Measurements from ENCODE around the gene HTR3A.

Gene HTR3A

DNA sequence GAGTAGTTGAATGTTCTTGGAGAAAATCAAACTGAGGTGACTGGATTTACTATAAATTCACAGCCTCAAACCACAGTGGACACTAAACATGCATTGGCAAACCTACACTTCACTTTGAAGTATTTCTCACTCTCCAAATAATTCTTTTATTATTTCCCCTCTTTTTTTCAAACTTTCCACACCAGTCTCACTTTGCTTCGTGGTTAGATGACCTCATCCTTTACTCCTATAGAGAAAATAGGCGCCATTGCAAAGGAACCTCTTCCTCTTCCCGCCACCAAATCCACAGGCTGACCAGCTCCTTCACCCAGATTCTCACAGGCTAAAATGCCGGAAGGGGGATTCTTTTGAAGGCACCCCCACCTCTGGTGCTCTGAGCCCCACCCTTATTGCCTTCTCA is 33.4 kb downstream of the HTR3A start:
- no peaks in the 10 kb centered on the region for H3K9me3 ChIP-seq (ENCODE audit: low read length)
- no peaks in the 10 kb centered on the region for H3K4me1 ChIP-seq (ENCODE audit: insufficient read depth, low read length, severe bottlenecking)
- no peak overlapping the region for H3K4me3 ChIP-seq (ENCODE audit: low read depth, low read length, poor library complexity, severe bottlenecking)
- no peaks in the 10 kb centered on the region for H3K36me3 ChIP-seq (ENCODE audit: insufficient read depth, low read length)
- no peak overlapping the region for H2AFZ ChIP-seq (ENCODE audit: low read length)
- no peak overlapping the region for H3K27ac ChIP-seq (ENCODE audit: low read depth, low read length, poor library complexity, severe bottlenecking)
- no peaks in the 10 kb centered on the region for H3K79me2 ChIP-seq (ENCODE audit: insufficient read depth, low read length)
- H3F3A ChIP-seq (ENCODE audit: insufficient read depth, low read length) = no peaks in the 10 kb centered on the region
- H4K20me1 ChIP-seq (ENCODE audit: insufficient read depth, low read length) = no peaks in the 10 kb centered on the region
- TF ChIP-seq, protein P1, sequence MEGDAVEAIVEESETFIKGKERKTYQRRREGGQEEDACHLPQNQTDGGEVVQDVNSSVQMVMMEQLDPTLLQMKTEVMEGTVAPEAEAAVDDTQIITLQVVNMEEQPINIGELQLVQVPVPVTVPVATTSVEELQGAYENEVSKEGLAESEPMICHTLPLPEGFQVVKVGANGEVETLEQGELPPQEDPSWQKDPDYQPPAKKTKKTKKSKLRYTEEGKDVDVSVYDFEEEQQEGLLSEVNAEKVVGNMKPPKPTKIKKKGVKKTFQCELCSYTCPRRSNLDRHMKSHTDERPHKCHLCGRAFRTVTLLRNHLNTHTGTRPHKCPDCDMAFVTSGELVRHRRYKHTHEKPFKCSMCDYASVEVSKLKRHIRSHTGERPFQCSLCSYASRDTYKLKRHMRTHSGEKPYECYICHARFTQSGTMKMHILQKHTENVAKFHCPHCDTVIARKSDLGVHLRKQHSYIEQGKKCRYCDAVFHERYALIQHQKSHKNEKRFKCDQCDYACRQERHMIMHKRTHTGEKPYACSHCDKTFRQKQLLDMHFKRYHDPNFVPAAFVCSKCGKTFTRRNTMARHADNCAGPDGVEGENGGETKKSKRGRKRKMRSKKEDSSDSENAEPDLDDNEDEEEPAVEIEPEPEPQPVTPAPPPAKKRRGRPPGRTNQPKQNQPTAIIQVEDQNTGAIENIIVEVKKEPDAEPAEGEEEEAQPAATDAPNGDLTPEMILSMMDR (IDR thresholded peaks at IDR 0.05; ENCODE audit: low read length) = no peak
- TF ChIP-seq EZH2 (IDR thresholded peaks at IDR 0.05; ENCODE audit: borderline replicate concordance, low read length) = no peak
- H3K9me2 ChIP-seq (ENCODE audit: low read depth, low read length) = no peaks in the 10 kb centered on the region
- no peak overlapping the region for H3K9ac ChIP-seq (ENCODE audit: low read length)
- H3K27me3 ChIP-seq (ENCODE audit: insufficient read depth, low read length) = no peaks in the 10 kb centered on the region
- no peak overlapping the region for H3K4me2 ChIP-seq (ENCODE audit: low read length)

DNA sequence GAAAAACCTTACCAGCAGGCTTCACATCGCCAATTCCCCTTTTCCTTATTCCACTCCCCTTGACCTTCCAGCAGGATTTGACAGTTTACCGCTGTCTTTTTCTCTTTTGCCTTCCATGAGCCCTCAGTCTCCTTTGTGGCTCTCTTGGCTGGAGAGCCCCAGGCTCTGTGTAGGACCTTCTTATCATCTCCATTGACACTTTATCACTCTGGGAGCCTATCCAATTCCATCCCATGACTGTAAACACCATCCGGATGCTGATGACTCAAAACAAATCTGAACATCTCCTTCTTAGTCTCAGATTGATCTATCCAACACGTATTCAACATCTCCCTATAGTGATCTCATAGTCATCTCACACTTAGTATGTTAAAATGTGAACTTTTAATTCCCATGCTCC is 36.0 kb downstream of the HTR3A start:
- Histone ChIP-seq H3K27ac (ENCODE audit: low read depth, low read length, poor library complexity, severe bottlenecking) (no peak overlapping the region), H3K4me3 (ENCODE audit: low read depth, low read length, poor library complexity, severe bottlenecking) (no peak overlapping the region), H3K9me2 (ENCODE audit: low read depth, low read length) (no peaks in the 10 kb centered on the region), H4K20me1 (ENCODE audit: insufficient read depth, low read length) (no peaks in the 10 kb centered on the region), H3K4me2 (ENCODE audit: low read length) (no peak overlapping the region), H3K9me3 (ENCODE audit: low read length) (no peaks in the 10 kb centered on the region), H3K27me3 (ENCODE audit: insufficient read depth, low read length) (no peaks in the 10 kb centered on the region), H3K79me2 (ENCODE audit: insufficient read depth, low read length) (no peaks in the 10 kb centered on the region), H2AFZ (ENCODE audit: low read length) (no peak overlapping the region), H3K4me1 (ENCODE audit: insufficient read depth, low read length, severe bottlenecking) (no peaks in the 10 kb centered on the region), H3K9ac (ENCODE audit: low read length) (no peak overlapping the region), H3F3A (ENCODE audit: insufficient read depth, low read length) (no peaks in the 10 kb centered on the region), H3K36me3 (ENCODE audit: insufficient read depth, low read length) (no peaks in the 10 kb centered on the region)
- TF ChIP-seq, protein P1 (IDR thresholded peaks at IDR 0.05; ENCODE audit: low read length) = no peak
- TF ChIP-seq EZH2 (IDR thresholded peaks at IDR 0.05; ENCODE audit: borderline replicate concordance, low read length) = no peak

- Histone ChIP-seq H3K9me2 (ENCODE audit: low read depth, low read length) (no peaks in the 10 kb centered on the region), H3K4me3 (ENCODE audit: low read depth, low read length, poor library complexity, severe bottlenecking) (no peak overlapping the region), H3K79me2 (ENCODE audit: insufficient read depth, low read length) (no peaks in the 10 kb centered on the region), H3K27me3 (ENCODE audit: insufficient read depth, low read length) (no peaks in the 10 kb centered on the region), H4K20me1 (ENCODE audit: insufficient read depth, low read length) (no peaks in the 10 kb centered on the region), H3K36me3 (ENCODE audit: insufficient read depth, low read length) (no peaks in the 10 kb centered on the region), H3K9ac (ENCODE audit: low read length) (no peak overlapping the region), H3K27ac (ENCODE audit: low read depth, low read length, poor library complexity, severe bottlenecking) (no peak overlapping the region), H3K4me2 (ENCODE audit: low read length) (no peak overlapping the region), H3K4me1 (ENCODE audit: insufficient read depth, low read length, severe bottlenecking) (no peaks in the 10 kb centered on the region), H3K9me3 (ENCODE audit: low read length) (no peaks in the 10 kb centered on the region), H2AFZ (ENCODE audit: low read length) (no peak overlapping the region), H3F3A (ENCODE audit: insufficient read depth, low read length) (no peaks in the 10 kb centered on the region)
- TF ChIP-seq, protein P1 (IDR thresholded peaks at IDR 0.05; ENCODE audit: low read length) = no peak
- no peak for TF ChIP-seq EZH2 (IDR thresholded peaks at IDR 0.05; ENCODE audit: borderline replicate concordance, low read length)
Observed at GRCh38 chr11:114011443-114011842, 36.5 kb downstream of the HTR3A start.

Data from OCI-LY1 (cell line).